Measurements from ENCODE around the gene PLA2G4F.

Gene PLA2G4F

GRCh38 chr15:42163291-42163690 lies 6.9 kb upstream of the PLA2G4F start:
- DNase-seq = no peak

- no peak for DNase-seq
These were observed 3.7 kb upstream of the PLA2G4F start for GRCh38 chr15:42160136-42160535.

- DNase-seq = no peak
These were observed 3.1 kb upstream of the PLA2G4F start for GRCh38 chr15:42159381-42160015.

GRCh38 chr15:42158941-42159340 lies 2.5 kb upstream of the PLA2G4F start:
- no peak for DNase-seq

GRCh38 chr15:42157981-42158765 lies 1.7 kb upstream of the PLA2G4F start:
- no peak for DNase-seq

GRCh38 chr15:42157381-42157780 lies 945 bp upstream of the PLA2G4F start:
- DNase-seq = no peak

- DNase-seq = no peak
These were observed 742 bp downstream of the PLA2G4F start for GRCh38 chr15:42155546-42156242.

GRCh38 chr15:42154956-42155355 lies 1.5 kb downstream of the PLA2G4F start:
- DNase-seq = no peak

- DNase-seq = no peak
These were observed 2.1 kb downstream of the PLA2G4F start for GRCh38 chr15:42154212-42154941.

GRCh38 chr15:42153874-42154211 lies 2.6 kb downstream of the PLA2G4F start:
- DNase-seq = no peak

GRCh38 chr15:42152921-42153698 lies 3.3 kb downstream of the PLA2G4F start:
- no peak for DNase-seq

- DNase-seq = no peak
These were observed 4.1 kb downstream of the PLA2G4F start for GRCh38 chr15:42152196-42152920.

GRCh38 chr15:42151736-42152135 lies 4.7 kb downstream of the PLA2G4F start:
- DNase-seq = no peak

- no peak for DNase-seq
These were observed 5.3 kb downstream of the PLA2G4F start for GRCh38 chr15:42151141-42151561.

GRCh38 chr15:42150219-42150970 lies 6.0 kb downstream of the PLA2G4F start:
- no peak for DNase-seq

GRCh38 chr15:42149493-42150218 lies 6.8 kb downstream of the PLA2G4F start:
- no peak for DNase-seq

GRCh38 chr15:42148808-42149492 lies 7.5 kb downstream of the PLA2G4F start:
- no peak for DNase-seq

GRCh38 chr15:42147431-42147735 lies 9.1 kb downstream of the PLA2G4F start:
- no peak for DNase-seq

- DNase-seq = no peak
These were observed 9.6 kb downstream of the PLA2G4F start for GRCh38 chr15:42146551-42147430.
